ENCODE results near the gene TRRAP. TPM values are rescaled to one million over a fixed set of nuclear protein-coding genes. Genes with fewer than 3 reads are reported as not detected.
A peak's percentile ranks its signal among the peaks of the same experiment; 100 is the strongest.

TRRAP gene
- polyA plus RNA-seq, 1 donor (not counting 4 experiments of a cell fraction or from before 2014, with no cell fraction given), result 6.1 TPM

DNA sequence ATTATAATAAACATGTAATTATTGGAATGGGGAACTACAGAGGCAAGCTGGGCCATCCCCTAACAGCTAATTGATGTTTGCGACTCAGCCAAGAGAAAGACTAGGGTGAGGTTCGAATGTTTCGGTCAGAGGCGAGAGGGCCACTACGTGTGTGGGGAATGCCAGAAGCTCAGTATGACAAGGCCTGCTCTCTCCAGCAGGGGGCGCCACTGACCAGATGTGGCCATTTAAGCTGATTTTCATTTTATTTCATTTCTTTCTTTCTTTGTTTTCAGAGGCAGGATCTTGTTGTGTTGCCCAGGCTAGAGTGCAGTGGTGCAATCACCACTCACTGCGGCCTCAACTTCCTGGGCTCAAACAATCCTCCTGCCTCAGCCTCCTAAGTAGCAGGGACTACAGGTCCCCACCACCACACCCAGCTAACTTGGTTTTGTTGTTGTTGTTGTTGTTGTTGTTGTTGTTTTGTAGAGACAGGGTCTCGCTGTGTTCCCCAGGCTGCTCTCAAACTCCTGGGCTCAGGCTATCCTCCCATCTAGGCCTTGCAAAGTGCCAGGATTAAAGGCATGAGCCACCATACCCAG, 46.6 kb upstream of the TRRAP start:
- Histone ChIP-seq H3K4me2 (ENCODE audit: control insufficient read depth, extremely low read depth, insufficient read depth, low read depth, low read length) (no peak overlapping the region), H2AFZ (ENCODE audit: control insufficient read depth, low read length) (no peak overlapping the region), H3K9ac (ENCODE audit: control insufficient read depth, extremely low read depth, insufficient read depth, low read length) (no peak overlapping the region), H3K4me1 (ENCODE audit: control insufficient read depth, extremely low read depth, insufficient read depth, low read length) (no peaks in the 10 kb centered on the region), H4K20me1 (ENCODE audit: control insufficient read depth, extremely low read depth, insufficient read depth, low read length) (no peaks in the 10 kb centered on the region), H3K36me3 (ENCODE audit: control insufficient read depth in 2 of 2, extremely low read depth in 1 of 2, insufficient read depth in 2 of 2, low read length in 2 of 2) (no peaks in the 10 kb centered on the region), H3K27me3 (ENCODE audit: control insufficient read depth, extremely low read depth, insufficient read depth, low read length) (no peaks in the 10 kb centered on the region), H3K9me3 (ENCODE audit: control insufficient read depth, low read depth, low read length) (no peaks in the 10 kb centered on the region), H3K9me1 (ENCODE audit: control insufficient read depth, extremely low read depth, insufficient read depth, low read length) (no peaks in the 10 kb centered on the region), H3K27ac (ENCODE audit: control insufficient read depth, insufficient read depth, low read length) (no peak overlapping the region), H3K79me2 (ENCODE audit: control insufficient read depth, insufficient read depth, low read length) (no peaks in the 10 kb centered on the region), H3K4me3 (ENCODE audit: control insufficient read depth in 2 of 3, extremely low read depth in 1 of 3, insufficient read depth in 2 of 3, low read depth in 1 of 3, low read length in 3 of 3) (no peak overlapping the region)
- FAIRE-seq, result no peak
- TF ChIP-seq EZH2 (IDR thresholded peaks at IDR 0.05; ENCODE audit: low read length), result no peak
- TF ChIP-seq, protein P1, sequence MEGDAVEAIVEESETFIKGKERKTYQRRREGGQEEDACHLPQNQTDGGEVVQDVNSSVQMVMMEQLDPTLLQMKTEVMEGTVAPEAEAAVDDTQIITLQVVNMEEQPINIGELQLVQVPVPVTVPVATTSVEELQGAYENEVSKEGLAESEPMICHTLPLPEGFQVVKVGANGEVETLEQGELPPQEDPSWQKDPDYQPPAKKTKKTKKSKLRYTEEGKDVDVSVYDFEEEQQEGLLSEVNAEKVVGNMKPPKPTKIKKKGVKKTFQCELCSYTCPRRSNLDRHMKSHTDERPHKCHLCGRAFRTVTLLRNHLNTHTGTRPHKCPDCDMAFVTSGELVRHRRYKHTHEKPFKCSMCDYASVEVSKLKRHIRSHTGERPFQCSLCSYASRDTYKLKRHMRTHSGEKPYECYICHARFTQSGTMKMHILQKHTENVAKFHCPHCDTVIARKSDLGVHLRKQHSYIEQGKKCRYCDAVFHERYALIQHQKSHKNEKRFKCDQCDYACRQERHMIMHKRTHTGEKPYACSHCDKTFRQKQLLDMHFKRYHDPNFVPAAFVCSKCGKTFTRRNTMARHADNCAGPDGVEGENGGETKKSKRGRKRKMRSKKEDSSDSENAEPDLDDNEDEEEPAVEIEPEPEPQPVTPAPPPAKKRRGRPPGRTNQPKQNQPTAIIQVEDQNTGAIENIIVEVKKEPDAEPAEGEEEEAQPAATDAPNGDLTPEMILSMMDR (optimal IDR thresholded peaks at IDR 0.05 in 1 of 3, IDR thresholded peaks at IDR 0.05 in 1 of 3, conservative IDR thresholded peaks at IDR 0.05 in 1 of 3; ENCODE audit: extremely low read depth in 1 of 3, insufficient read depth in 2 of 3, low read length in 3 of 3), result peak; percentile 56 to 67 (median 64)
- dilution Hi-C loops (cut with MboI; ENCODE audit: extremely low pct_ligation_motif_present, low sequenced_read_pairs), result loop anchor here (25.0 kb wide), 1 partner anchor 369 kb away; no protein-coding TSS in a partner anchor
- no peak for DNase-seq (ENCODE audit: low read depth, low spot score)

DNA sequence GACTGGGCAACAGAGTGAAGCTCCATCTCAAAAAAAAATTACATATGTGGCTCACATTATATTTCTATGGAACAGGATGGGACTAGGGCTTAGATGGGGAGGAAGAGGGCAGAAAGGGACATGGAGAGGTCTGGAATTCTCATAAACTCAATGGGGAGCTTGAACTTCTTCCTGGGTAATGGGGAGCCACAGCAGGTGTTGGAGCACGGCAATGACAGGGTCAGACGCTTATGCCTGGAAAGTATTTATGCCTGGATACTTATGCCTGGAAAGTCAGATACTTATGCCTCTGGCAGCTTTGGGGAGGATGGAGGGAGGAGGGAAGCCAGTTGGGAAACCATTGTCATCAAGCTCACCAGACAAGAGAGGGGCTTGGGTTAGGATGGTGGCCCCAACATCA, 45.3 kb upstream of the TRRAP start:
- dilution Hi-C loops (cut with MboI; ENCODE audit: extremely low pct_ligation_motif_present, low sequenced_read_pairs), result loop anchor here (25.0 kb wide), 1 partner anchor 371 kb away; no protein-coding TSS in a partner anchor
- no peak for DNase-seq (ENCODE audit: low read depth, low spot score)
- no peaks in the 10 kb centered on the region for H4K20me1 ChIP-seq (ENCODE audit: control insufficient read depth, extremely low read depth, insufficient read depth, low read length)
- no peaks in the 10 kb centered on the region for H3K9me1 ChIP-seq (ENCODE audit: control insufficient read depth, extremely low read depth, insufficient read depth, low read length)
- H3K36me3 ChIP-seq (ENCODE audit: control insufficient read depth in 2 of 2, extremely low read depth in 1 of 2, insufficient read depth in 2 of 2, low read length in 2 of 2), result no peaks in the 10 kb centered on the region
- H2AFZ ChIP-seq (ENCODE audit: control insufficient read depth, low read length), result no peak overlapping the region
- H3K27me3 ChIP-seq (ENCODE audit: control insufficient read depth, extremely low read depth, insufficient read depth, low read length), result no peaks in the 10 kb centered on the region
- H3K9me3 ChIP-seq (ENCODE audit: control insufficient read depth, low read depth, low read length), result no peaks in the 10 kb centered on the region
- no peaks in the 10 kb centered on the region for H3K4me1 ChIP-seq (ENCODE audit: control insufficient read depth, extremely low read depth, insufficient read depth, low read length)
- H3K4me3 ChIP-seq (ENCODE audit: control insufficient read depth in 2 of 3, extremely low read depth in 1 of 3, insufficient read depth in 2 of 3, low read depth in 1 of 3, low read length in 3 of 3), result no peak overlapping the region
- no peak overlapping the region for H3K4me2 ChIP-seq (ENCODE audit: control insufficient read depth, extremely low read depth, insufficient read depth, low read depth, low read length)
- H3K79me2 ChIP-seq (ENCODE audit: control insufficient read depth, insufficient read depth, low read length), result no peaks in the 10 kb centered on the region
- H3K9ac ChIP-seq (ENCODE audit: control insufficient read depth, extremely low read depth, insufficient read depth, low read length), result no peak overlapping the region
- FAIRE-seq, result no peak
- TF ChIP-seq EZH2 (IDR thresholded peaks at IDR 0.05; ENCODE audit: low read length), result no peak
- TF ChIP-seq, protein P1 (optimal IDR thresholded peaks at IDR 0.05 in 1 of 3, IDR thresholded peaks at IDR 0.05 in 1 of 3, conservative IDR thresholded peaks at IDR 0.05 in 1 of 3; ENCODE audit: extremely low read depth in 1 of 3, insufficient read depth in 2 of 3, low read length in 3 of 3), result no peak
- H3K27ac ChIP-seq (ENCODE audit: control insufficient read depth, insufficient read depth, low read length), result no peak overlapping the region
